Activated CD8-positive, alpha-beta memory T cell treated with anti-CD3 and anti-CD28 coated beads, Interleukin-2, amount 50 U/mL, for 24 hours (primary cell): Measurements from ENCODE around the gene CCNI.
"Not testable (repeated sequence)": the region's sequence is repeated elsewhere in the genome, so short reads cannot be mapped to it uniquely, and the experiment has no call there.

Experiments
- DNase-seq: peaks from one replicate; pipeline ENCODE4 v3.0.0-alpha.2; 2020; ENCODE audit errors: extremely low read depth

The CCNI gene

GRCh38 chr4:77082886-77083608 is 7.3 kb upstream of the CCNI start:
- DNase-seq = no peak

- not testable (repeated sequence) for DNase-seq
These were observed 5.0 kb upstream of the CCNI start for GRCh38 chr4:77080806-77081205.

- no peak for DNase-seq
These were observed 3.5 kb upstream of the CCNI start for GRCh38 chr4:77079281-77079680.

GRCh38 chr4:77078401-77078800 is 2.6 kb upstream of the CCNI start:
- DNase-seq = no peak

- no peak for DNase-seq
These were observed 1.3 kb upstream of the CCNI start for GRCh38 chr4:77076889-77077635.

- peak; percentile 44 for DNase-seq
These were observed 571 bp downstream of the CCNI start for GRCh38 chr4:77074981-77075855.

- DNase-seq = no peak
These were observed 1.4 kb downstream of the CCNI start for GRCh38 chr4:77074381-77074831.

- no peak for DNase-seq
These were observed 1.8 kb downstream of the CCNI start for GRCh38 chr4:77073981-77074380.

GRCh38 chr4:77073106-77073809 is 2.5 kb downstream of the CCNI start:
- DNase-seq = no peak

- no peak for DNase-seq
These were observed 3.5 kb downstream of the CCNI start for GRCh38 chr4:77072195-77072753.

- not testable (repeated sequence) for DNase-seq
These were observed 6.3 kb downstream of the CCNI start for GRCh38 chr4:77069514-77069913.

GRCh38 chr4:77065382-77065781 is 10.4 kb downstream of the CCNI start:
- DNase-seq = no peak

- DNase-seq = no peak
These were observed 12.9 kb downstream of the CCNI start for GRCh38 chr4:77062856-77063255.

- DNase-seq = peak; percentile 35
These were observed 23.4 kb downstream of the CCNI start for GRCh38 chr4:77052352-77052751.

- DNase-seq = no peak
These were observed 24.8 kb downstream of the CCNI start for GRCh38 chr4:77050962-77051361.

GRCh38 chr4:77047037-77047436 is 28.8 kb downstream of the CCNI start:
- no peak for DNase-seq

GRCh38 chr4:77045490-77045889 is 30.3 kb downstream of the CCNI start:
- no peak for DNase-seq

GRCh38 chr4:77044461-77045150 is 31.2 kb downstream of the CCNI start:
- DNase-seq = no peak

- no peak for DNase-seq
These were observed 32.2 kb downstream of the CCNI start for GRCh38 chr4:77043507-77044136.
